Parathyroid adenoma (tissue), 2 donors: ENCODE measurements around the gene WIPF3.

Source experiments
- H2AFZ ChIP-seq: fragments of 300-600 bp; sonication (generic); one replicate; pipeline ENCODE4 v1.7.0; 2017; ENCODE audit warnings: antibody characterized with exemption, mild to moderate bottlenecking
- H3K27ac ChIP-seq: fragments of 300-600 bp; sonication (generic); one replicate; pipeline ENCODE4 v1.7.0; 2017
- H3K27me3 ChIP-seq: fragments of 300-600 bp; sonication (generic); one replicate; pipeline ENCODE4 v1.7.0; 2017; ENCODE audit warnings: low read length; ENCODE audit not compliant: control insufficient read depth, insufficient read depth
- H3K36me3 ChIP-seq: fragments of 300-600 bp; sonication (generic); one replicate; pipeline ENCODE4 v1.7.0; 2017; ENCODE audit warnings: low read length; ENCODE audit not compliant: control insufficient read depth, insufficient read depth
- H3K4me1 ChIP-seq: fragments of 300-600 bp; sonication (generic); one replicate; pipeline ENCODE4 v1.7.0; 2017; ENCODE audit warnings: control low read depth
- H3K4me2 ChIP-seq: fragments of 300-600 bp; sonication (generic); one replicate; pipeline ENCODE4 v1.7.0; 2017; ENCODE audit warnings: low read length
- H3K4me3 ChIP-seq: fragments of 300-600 bp; sonication (generic); one replicate; pipeline ENCODE4 v1.7.0; 2017; ENCODE audit warnings: low read depth, low read length
- H3K79me2 ChIP-seq: fragments of 300-600 bp; sonication (generic); one replicate; pipeline ENCODE4 v1.7.0; 2017; ENCODE audit warnings: control low read depth
- H3K9ac ChIP-seq: fragments of 300-600 bp; sonication (generic); one replicate; pipeline ENCODE4 v1.7.0; 2017; ENCODE audit warnings: mild to moderate bottlenecking
- H3K9me3 ChIP-seq: fragments of 300-600 bp; sonication (generic); one replicate; pipeline ENCODE4 v1.7.0; 2017; ENCODE audit warnings: low read length; ENCODE audit not compliant: control insufficient read depth
- TF ChIP-seq, protein P1 (sequence below): fragments of 300-600 bp; sonication (generic); IDR thresholded peaks from one replicate; pipeline ENCODE4 v1.7.0; 2017; ENCODE audit warnings: antibody characterized with exemption, mild to moderate bottlenecking
- donor health status: primary hyperparathyroidism.

WIPF3 gene

GRCh38 chr7:29937132-29937531 lies 130.8 kb downstream of the WIPF3 start:
- Histone ChIP-seq H3K4me3 (no peak overlapping the region), H3K36me3 (no peaks in the 10 kb centered on the region)
- TF ChIP-seq, protein P1, sequence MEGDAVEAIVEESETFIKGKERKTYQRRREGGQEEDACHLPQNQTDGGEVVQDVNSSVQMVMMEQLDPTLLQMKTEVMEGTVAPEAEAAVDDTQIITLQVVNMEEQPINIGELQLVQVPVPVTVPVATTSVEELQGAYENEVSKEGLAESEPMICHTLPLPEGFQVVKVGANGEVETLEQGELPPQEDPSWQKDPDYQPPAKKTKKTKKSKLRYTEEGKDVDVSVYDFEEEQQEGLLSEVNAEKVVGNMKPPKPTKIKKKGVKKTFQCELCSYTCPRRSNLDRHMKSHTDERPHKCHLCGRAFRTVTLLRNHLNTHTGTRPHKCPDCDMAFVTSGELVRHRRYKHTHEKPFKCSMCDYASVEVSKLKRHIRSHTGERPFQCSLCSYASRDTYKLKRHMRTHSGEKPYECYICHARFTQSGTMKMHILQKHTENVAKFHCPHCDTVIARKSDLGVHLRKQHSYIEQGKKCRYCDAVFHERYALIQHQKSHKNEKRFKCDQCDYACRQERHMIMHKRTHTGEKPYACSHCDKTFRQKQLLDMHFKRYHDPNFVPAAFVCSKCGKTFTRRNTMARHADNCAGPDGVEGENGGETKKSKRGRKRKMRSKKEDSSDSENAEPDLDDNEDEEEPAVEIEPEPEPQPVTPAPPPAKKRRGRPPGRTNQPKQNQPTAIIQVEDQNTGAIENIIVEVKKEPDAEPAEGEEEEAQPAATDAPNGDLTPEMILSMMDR = no peak

DNA sequence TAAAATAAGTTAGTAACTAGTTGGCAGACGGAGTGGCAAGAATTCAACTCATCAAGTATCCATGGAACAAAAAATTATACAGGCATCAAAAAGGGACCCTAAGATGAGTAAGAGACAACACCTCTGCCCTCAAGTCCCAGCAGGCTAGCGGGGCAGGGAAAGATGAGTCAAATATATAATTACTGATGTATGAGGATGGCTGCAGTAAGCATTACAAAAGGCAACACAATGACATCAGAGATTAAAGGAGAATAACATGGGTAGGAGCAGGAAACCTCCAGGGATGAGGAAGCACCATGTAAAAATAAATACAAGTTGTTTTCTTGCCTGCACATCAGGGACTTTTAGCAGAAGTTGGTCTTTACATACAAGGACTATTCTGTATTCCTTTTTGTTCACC lies 133.9 kb downstream of the WIPF3 start:
- H2AFZ ChIP-seq = no peak overlapping the region
- no peak overlapping the region for H3K4me2 ChIP-seq
- no peak overlapping the region for H3K9ac ChIP-seq
- no peaks in the 10 kb centered on the region for H3K27me3 ChIP-seq
- H3K79me2 ChIP-seq = no peaks in the 10 kb centered on the region
- TF ChIP-seq, protein P1 = no peak
- H3K36me3 ChIP-seq = no peaks in the 10 kb centered on the region
- no peaks in the 10 kb centered on the region for H3K4me1 ChIP-seq
- no peak overlapping the region for H3K4me3 ChIP-seq
- H3K27ac ChIP-seq = no peak overlapping the region
- H3K9me3 ChIP-seq = no peaks in the 10 kb centered on the region

More at GRCh38 chr7:29937132-29937531, 130.8 kb downstream of the WIPF3 start:
- no peaks in the 10 kb centered on the region for H3K27me3 ChIP-seq
- no peaks in the 10 kb centered on the region for H3K9me3 ChIP-seq
- no peak overlapping the region for H3K9ac ChIP-seq
- no peak overlapping the region for H3K4me2 ChIP-seq
- H2AFZ ChIP-seq = no peak overlapping the region
- H3K79me2 ChIP-seq = no peaks in the 10 kb centered on the region
- H3K4me1 ChIP-seq = no peaks in the 10 kb centered on the region
- H3K27ac ChIP-seq = no peak overlapping the region

DNA sequence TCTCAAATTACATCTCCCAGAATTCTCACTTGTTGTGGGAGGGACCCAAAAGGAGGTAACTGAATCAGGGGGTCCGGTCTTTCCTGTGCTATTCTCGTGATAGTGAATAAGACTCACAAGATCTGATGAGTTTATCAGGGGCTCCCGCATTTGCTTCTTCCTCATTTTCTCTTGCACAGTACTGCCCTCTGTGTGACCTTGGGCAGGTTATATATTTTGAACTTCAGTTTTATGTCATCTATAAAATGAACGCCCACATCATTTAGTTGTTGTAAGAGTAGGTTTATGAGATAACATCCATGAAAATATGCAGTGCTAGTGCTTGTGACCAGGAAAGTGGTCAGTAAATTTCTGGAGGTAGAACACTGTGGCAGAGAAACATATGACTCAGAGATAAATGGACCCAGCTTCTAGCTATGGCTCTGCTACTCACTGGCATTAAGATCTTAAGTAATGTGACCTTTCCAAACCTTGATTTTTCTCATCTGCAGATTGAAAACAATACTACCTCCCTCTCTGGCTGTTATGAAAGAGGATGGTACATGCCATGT lies 139.0 kb downstream of the WIPF3 start:
- Histone ChIP-seq H3K79me2 (peaks cover 8% of the 10 kb centered on the region), H3K4me3 (no peak overlapping the region), H2AFZ (no peak overlapping the region), H3K27me3 (no peaks in the 10 kb centered on the region), H3K36me3 (no peaks in the 10 kb centered on the region), H3K27ac (no peak overlapping the region), H3K9ac (no peak overlapping the region), H3K4me1 (no peaks in the 10 kb centered on the region), H3K9me3 (no peaks in the 10 kb centered on the region), H3K4me2 (no peak overlapping the region)
- TF ChIP-seq, protein P1 = no peak

DNA sequence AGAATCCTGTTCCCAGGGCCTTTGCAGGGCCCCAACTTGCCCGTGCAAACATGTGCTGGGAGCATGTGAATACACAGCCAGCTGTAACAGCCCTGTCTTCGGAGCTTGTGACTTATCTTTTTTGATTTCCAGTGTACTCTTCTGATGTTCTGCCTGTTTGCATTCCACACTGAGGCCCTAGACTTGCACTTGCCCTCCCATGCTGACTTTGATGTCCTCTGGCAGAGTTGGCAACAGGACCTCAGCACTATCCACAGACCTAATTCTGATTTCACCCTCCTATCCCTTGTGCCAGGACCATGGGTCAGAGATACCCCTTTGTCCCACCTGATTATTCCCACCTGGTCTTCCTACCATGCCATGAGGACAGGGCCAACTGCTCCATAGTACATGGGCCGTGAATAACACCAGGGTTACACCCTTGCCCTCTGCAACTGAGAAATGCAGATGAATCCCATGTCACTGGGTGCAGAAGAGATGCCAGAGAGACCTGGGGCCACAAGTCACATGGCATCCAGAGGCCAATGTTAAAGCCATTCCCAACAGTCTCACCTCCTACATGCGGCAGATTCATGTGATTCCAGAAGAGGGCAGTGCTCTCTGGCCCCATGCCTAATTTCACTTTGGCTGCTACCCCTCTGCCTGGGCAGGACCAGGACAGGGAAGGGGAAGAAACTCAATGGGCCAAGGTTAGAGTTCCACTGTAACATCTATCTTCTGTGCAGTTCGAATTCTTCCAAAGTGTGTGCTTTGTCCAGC lies 140.3 kb downstream of the WIPF3 start:
- H3K4me3 ChIP-seq = no peak overlapping the region
- no peak overlapping the region for H3K27ac ChIP-seq
- H3K9ac ChIP-seq = no peak overlapping the region
- no peaks in the 10 kb centered on the region for H3K27me3 ChIP-seq
- no peaks in the 10 kb centered on the region for H3K36me3 ChIP-seq
- no peak overlapping the region for H2AFZ ChIP-seq
- TF ChIP-seq, protein P1 = peak; percentile 25
- no peaks in the 10 kb centered on the region for H3K9me3 ChIP-seq
- H3K4me1 ChIP-seq = no peaks in the 10 kb centered on the region
- no peak overlapping the region for H3K4me2 ChIP-seq
- H3K79me2 ChIP-seq = peaks cover 8% of the 10 kb centered on the region

DNA sequence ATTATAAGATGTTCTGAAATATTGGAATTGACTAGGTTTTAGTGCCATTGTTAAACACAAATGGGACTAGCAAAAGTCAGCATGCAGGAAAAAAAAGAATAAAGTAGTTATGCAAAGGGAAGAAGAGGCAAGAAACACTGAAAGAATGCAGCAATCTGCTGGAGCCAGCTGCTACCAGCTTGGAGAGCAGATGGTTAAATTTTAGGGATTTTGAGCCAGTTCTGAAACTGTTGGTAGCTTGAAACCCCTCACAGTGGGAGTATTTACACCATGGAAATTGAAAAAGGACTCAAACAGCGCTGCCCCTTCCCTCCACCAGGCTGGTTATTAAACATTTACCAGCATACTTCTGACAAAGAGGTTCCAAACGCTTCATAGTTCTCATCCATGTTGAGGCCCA lies 142.3 kb downstream of the WIPF3 start:
- Histone ChIP-seq H3K9ac (no peak overlapping the region), H3K4me3 (no peak overlapping the region), H2AFZ (no peak overlapping the region), H3K4me2 (no peak overlapping the region), H3K27ac (no peak overlapping the region), H3K9me3 (no peaks in the 10 kb centered on the region), H3K36me3 (no peaks in the 10 kb centered on the region), H3K79me2 (peaks cover 8% of the 10 kb centered on the region), H3K27me3 (no peaks in the 10 kb centered on the region), H3K4me1 (no peaks in the 10 kb centered on the region)
- TF ChIP-seq, protein P1 = no peak
